ENCODE data around the gene TSPAN15. TPM values are rescaled to one million over a fixed set of nuclear protein-coding genes. Genes with fewer than 3 reads are reported as not detected.

TSPAN15 gene
- total and polyA plus RNA-seq, 2 of the 4 experiments (the other 2 are of a cell fraction): 0.48 TPM; not detected in 1

DNA sequence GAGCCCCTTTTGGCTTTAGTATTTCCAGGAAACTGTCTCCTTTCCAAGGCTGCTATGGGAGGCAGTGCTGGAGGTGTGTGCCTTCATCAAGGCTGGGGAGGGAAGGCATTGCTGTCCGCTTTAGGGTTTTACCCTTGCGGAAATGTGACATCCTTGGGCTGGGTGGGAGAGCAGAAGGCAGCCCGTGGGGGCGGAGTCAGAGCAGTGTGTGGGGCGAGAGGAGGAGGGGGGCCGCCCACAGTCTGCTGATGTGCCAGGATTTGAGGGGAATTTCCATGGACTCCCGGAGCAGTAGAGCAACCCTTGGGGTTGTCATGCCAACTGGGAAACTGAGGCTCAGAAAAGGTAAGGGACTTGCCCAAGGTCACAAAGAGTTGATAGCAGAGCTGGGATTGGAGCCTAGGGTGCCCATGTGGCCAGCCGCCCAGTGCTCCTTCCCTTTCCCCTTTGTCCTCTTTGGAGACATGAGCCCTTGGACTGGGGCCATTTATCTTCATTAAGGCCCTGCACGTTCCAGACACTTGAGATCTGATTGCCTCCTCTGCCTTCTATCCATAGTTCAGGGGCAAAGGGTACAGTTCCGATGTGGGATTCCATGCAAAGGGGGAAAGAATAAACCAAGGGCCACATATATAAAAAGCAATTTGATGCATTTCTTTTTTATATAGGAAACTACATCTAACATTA lies 22.2 kb downstream of the TSPAN15 start:
- DNase-seq: no peak
- no peak overlapping the region for H3K56ac ChIP-seq (ENCODE audit: extremely low read depth, insufficient read depth, low read length)
- no peaks in the 10 kb centered on the region for H3K9me3 ChIP-seq (ENCODE audit: control insufficient read depth, insufficient read depth, low read length)
- no peak overlapping the region for H4K5ac ChIP-seq (ENCODE audit: low read depth, low read length)
- in situ Hi-C loops (cut with MboI; ENCODE audit: low sequenced_read_pairs) (no loop called here), dilution Hi-C loops (cut with HindIII; ENCODE audit: low sequenced_read_pairs, unreplicated experiment) (no loop called here), intact Hi-C loops (cut with micrococcal nuclease) (no loop called here)
- no peak overlapping the region for H4K91ac ChIP-seq (ENCODE audit: insufficient read depth, low read depth, low read length)
- H3K79me1 ChIP-seq (ENCODE audit: low read depth in 1 of 2, low read length in 2 of 2): no peaks in the 10 kb centered on the region
- H3K23ac ChIP-seq (ENCODE audit: low read depth, low read length): no peak overlapping the region
- WGBS, 2 experiments (ENCODE audit: extremely low coverage in 2 of 2, insufficient read length in 1 of 2): 0% methylated on average over 1 of the region's 10 CpGs; no CpG with 5 or more reads in 1 of the 2 experiments
- peaks cover 9% of the 10 kb centered on the region for H3K9me1 ChIP-seq (ENCODE audit: insufficient read depth, low read length)
- no peak overlapping the region for H2BK120ac ChIP-seq (ENCODE audit: low read depth, low read length)
- no peak overlapping the region for H2BK15ac ChIP-seq (ENCODE audit: low read depth, low read length)
- H3K18ac ChIP-seq (ENCODE audit: low read depth, low read length): no peak overlapping the region
- H2BK20ac ChIP-seq (ENCODE audit: low read depth, low read length): no peak overlapping the region
- no peak overlapping the region for H2AK9ac ChIP-seq (replicated peaks; ENCODE audit: low read depth, low read length, poor library complexity)
- no peak overlapping the region for H4K8ac ChIP-seq (ENCODE audit: low read depth in 2 of 2, low read length in 2 of 2)
- H3K36me3 ChIP-seq (ENCODE audit: control insufficient read depth, insufficient read depth, low read length): no peaks in the 10 kb centered on the region
- H3K14ac ChIP-seq (replicated peaks; ENCODE audit: low read depth, low read length): no peak overlapping the region
- no peak overlapping the region for H3K9ac ChIP-seq (ENCODE audit: low read depth, low read length)
- TF ChIP-seq CEBPB (IDR thresholded peaks at IDR 0.05; ENCODE audit: low read depth, low read length): no peak
- no TSS peak for BruUV-seq (replicated peaks)
- H3K27ac ChIP-seq (ENCODE audit: insufficient read depth, low read length): no peak overlapping the region
- ATAC-seq (ENCODE audit: low read depth): no peak
- peaks cover 55% of the 10 kb centered on the region for H3K27me3 ChIP-seq (ENCODE audit: control insufficient read depth, insufficient read depth, low read length)
- no peak overlapping the region for H2AFZ ChIP-seq (replicated peaks; ENCODE audit: low read length, poor library complexity)
- no peak overlapping the region for H3K4me3 ChIP-seq (ENCODE audit: insufficient read depth, low read depth, low read length)
- H3K4ac ChIP-seq (ENCODE audit: low read depth, low read length): no peak overlapping the region
- peaks cover 8% of the 10 kb centered on the region for H3K4me1 ChIP-seq (ENCODE audit: control insufficient read depth, insufficient read depth, low read length)
- H4K20me1 ChIP-seq (ENCODE audit: insufficient read depth, low read length): no peaks in the 10 kb centered on the region
- ChIA-PET POLR2A (ENCODE audit: unreplicated experiment) (no interaction called here), CTCF (no interaction called here)
- H3K4me2 ChIP-seq (ENCODE audit: low read depth, low read length): no peak overlapping the region
- no peak overlapping the region for H2BK5ac ChIP-seq (ENCODE audit: low read depth, low read length, poor library complexity, severe bottlenecking)
- no peak overlapping the region for H2AK5ac ChIP-seq (ENCODE audit: low read depth, low read length)
